HepG2 (cell line): ENCODE data around the gene GCLM. TPM values are rescaled to one million over a fixed set of nuclear protein-coding genes. Genes with fewer than 3 reads are reported as not detected.

Experiments
- CENPX ChIP-seq: sonication (generic); formaldehyde crosslinking; IDR thresholded peaks from 2 replicates; pipeline ENCODE4 v1.9.0; 2021; ENCODE audit warnings: mild to moderate bottlenecking, missing genetic modification reagents, moderate library complexity
- DNMT3B ChIP-seq: conservative IDR thresholded peaks from 2 replicates; pipeline ENCODE4 v1.6.1; 2016; ENCODE audit warnings: missing biosample characterization, control low read depth
- HDAC6 ChIP-seq: fragments of 200-600 bp; sonication (generic); IDR thresholded peaks from 2 replicates; pipeline ENCODE4 v1.7.0; 2017; ENCODE audit warnings: mild to moderate bottlenecking, antibody characterized with exemption, low read length, low read depth
- HOXA3 ChIP-seq: sonication (generic); formaldehyde crosslinking; IDR thresholded peaks from 2 replicates; pipeline ENCODE4 v1.5.0; 2020; ENCODE audit warnings: missing genetic modification reagents
- KLF13 ChIP-seq: sonication (generic); formaldehyde crosslinking; IDR thresholded peaks from 2 replicates; pipeline ENCODE4 v1.4.0; 2020; ENCODE audit warnings: mild to moderate bottlenecking, missing genetic modification reagents
- KMT2B ChIP-seq: IDR thresholded peaks from 2 replicates; pipeline ENCODE4 v1.6.1; 2016; ENCODE audit warnings: missing genetic modification reagents, missing compliant biosample characterization
- MBD4 ChIP-seq: IDR thresholded peaks from 2 replicates; pipeline ENCODE4 v1.6.1; 2012; ENCODE audit warnings: low read length, inconsistent platforms, borderline replicate concordance
- NR2F6 ChIP-seq, 2 experiments: IDR thresholded peaks; 2 replicates each; pipeline ENCODE4 v1.6.1; 2016; ENCODE audit warnings: antibody characterized with exemption in 1 of 2, mild to moderate bottlenecking in 1 of 2
- POLR2AphosphoS5 ChIP-seq: IDR thresholded peaks from 2 replicates; pipeline ENCODE4 v1.6.1; 2012; ENCODE audit warnings: low read depth, low read length
- RFX1 ChIP-seq: fragments of 450-650 bp; IDR thresholded peaks from 2 replicates; pipeline ENCODE4 v1.6.1; 2017
- SETDB1 ChIP-seq: sonication (generic); formaldehyde crosslinking; IDR thresholded peaks from 2 replicates; pipeline ENCODE4 v1.5.1; 2020; ENCODE audit warnings: missing genetic modification reagents, mild to moderate bottlenecking, borderline replicate concordance
- SOX6 ChIP-seq, 2 experiments: fragments of 450-650 bp in 1 of 2; sonication (generic) in 1 of 2; formaldehyde crosslinking in 1 of 2; IDR thresholded peaks; 2 replicates each; pipeline versions ENCODE4 v1.4.0 to v1.6.1; 2017 to 2020; ENCODE audit warnings: antibody characterized with exemption in 1 of 2, mild to moderate bottlenecking in 1 of 2, missing genetic modification reagents in 1 of 2
- ZBTB39 ChIP-seq: sonication (generic); formaldehyde crosslinking; IDR thresholded peaks from 2 replicates; pipeline ENCODE4 v1.5.0; 2020; ENCODE audit warnings: missing genetic modification reagents
- ZFP36L1 ChIP-seq: sonication (generic); formaldehyde crosslinking; IDR thresholded peaks from 2 replicates; pipeline ENCODE4 v1.8.0; 2022; ENCODE audit warnings: mild to moderate bottlenecking, missing genetic modification reagents, moderate library complexity
- ZNF230 ChIP-seq: sonication (generic); formaldehyde crosslinking; IDR thresholded peaks from 2 replicates; pipeline ENCODE4 v1.4.0; 2020; ENCODE audit warnings: mild to moderate bottlenecking, missing genetic modification reagents
- ZNF317 ChIP-seq: sonication (generic); formaldehyde crosslinking; IDR thresholded peaks from 2 replicates; pipeline ENCODE4 v1.5.0; 2020; ENCODE audit warnings: mild to moderate bottlenecking, missing genetic modification reagents
- ZNF574 ChIP-seq: sonication (generic); formaldehyde crosslinking; IDR thresholded peaks from 2 replicates; pipeline ENCODE4 v1.4.0; 2020; ENCODE audit warnings: missing genetic modification reagents
- ZNF652 ChIP-seq: IDR thresholded peaks from 2 replicates; pipeline ENCODE4 v1.6.1; 2016; ENCODE audit warnings: low read depth, borderline replicate concordance
- ZNF678 ChIP-seq: sonication (generic); formaldehyde crosslinking; IDR thresholded peaks from 2 replicates; pipeline ENCODE4 v1.4.0; 2020; ENCODE audit warnings: mild to moderate bottlenecking, missing genetic modification reagents
- ZNF879 ChIP-seq: sonication (generic); formaldehyde crosslinking; IDR thresholded peaks from 2 replicates; pipeline ENCODE4 v1.8.1; 2023; ENCODE audit warnings: missing genetic modification reagents
- polyA plus RNA-seq, 8 experiments: library from polyadenylated mRNA; depleted of rRNA in 3 of 8; stranded (reverse) in 7 of 8; unstranded in 1 of 8; fragments of >200 nt; fragmentation: Illumina TruSeq in 4 of 8; extraction: Trizol in 4 of 8; gene quantifications; 2 replicates each; pipeline versions ENCODE4 v1.2.1 to v1.2.3, GENCODE V29; 2011 to 2016; ENCODE audit warnings: low read depth in 4 of 8, missing spikeins in 1 of 8, mixed read lengths in 1 of 8; ENCODE audit not compliant: insufficient read depth in 1 of 8
- total RNA-seq, 5 experiments: library from RNA; depleted of rRNA; stranded (reverse); fragments of >200 nt; fragmentation: Illumina TruSeq; extraction: Trizol; gene quantifications; 2 replicates each; pipeline ENCODE4 v1.2.3, GENCODE V29; 2016; ENCODE audit warnings: low read depth in 1 of 5
- TF ChIP-seq, protein P1 (sequence below): sonication (generic); formaldehyde crosslinking; IDR thresholded peaks from 2 replicates; pipeline ENCODE4 v1.5.0; 2020; ENCODE audit warnings: missing genetic modification reagents
- TF ChIP-seq, protein P2 (sequence below): sonication (generic); formaldehyde crosslinking; IDR thresholded peaks from 2 replicates; pipeline ENCODE4; 2020; ENCODE audit warnings: missing genetic modification reagents, mild to moderate bottlenecking, borderline replicate concordance

Gene GCLM
- total and polyA plus RNA-seq, 2 of the 13 experiments (the other 11 are each of a cell fraction or from before 2014, with no cell fraction given) = 8.7 to 29.9 TPM

GRCh38 chr1:93878889-93879586, 30.2 kb downstream of the GCLM start, which contains the start of gene DNTTIP2 (continued):
- TF ChIP-seq MBD4 = no peak
- no peak for TF ChIP-seq HDAC6
- peak; percentile 94 for TF ChIP-seq ZNF574 (CRISPR knock-in tag)
- TF ChIP-seq DNMT3B (CRISPR knock-in tag) = 0 out of 2 replicates have a peak, but pooled peaks have one; percentile 37
- TF ChIP-seq RFX1 = no peak
- TF ChIP-seq ZNF652 (CRISPR knock-in tag) = no peak
- 0 out of 2 replicates have a peak, but pooled peaks have one; percentile 11 for TF ChIP-seq NR2F6 (IDR thresholded peaks at IDR 0.05)
- peak; percentile 64; the same call in 1 of the 2 replicates for TF ChIP-seq NR2F6 (CRISPR knock-in tag; IDR thresholded peaks at IDR 0.05)
- TF ChIP-seq ZNF317 (CRISPR knock-in tag) = no peak
- no peak for TF ChIP-seq ZBTB39 (CRISPR knock-in tag)
- peak; percentile 98; the same call in 1 of the 2 replicates for TF ChIP-seq KMT2B (CRISPR knock-in tag)
- no peak for TF ChIP-seq SETDB1 (CRISPR knock-in tag)
- TF ChIP-seq ZNF879 (CRISPR knock-in tag) = peak; percentile 85; the same call in 1 of the 2 replicates
- TF ChIP-seq, protein P1, sequence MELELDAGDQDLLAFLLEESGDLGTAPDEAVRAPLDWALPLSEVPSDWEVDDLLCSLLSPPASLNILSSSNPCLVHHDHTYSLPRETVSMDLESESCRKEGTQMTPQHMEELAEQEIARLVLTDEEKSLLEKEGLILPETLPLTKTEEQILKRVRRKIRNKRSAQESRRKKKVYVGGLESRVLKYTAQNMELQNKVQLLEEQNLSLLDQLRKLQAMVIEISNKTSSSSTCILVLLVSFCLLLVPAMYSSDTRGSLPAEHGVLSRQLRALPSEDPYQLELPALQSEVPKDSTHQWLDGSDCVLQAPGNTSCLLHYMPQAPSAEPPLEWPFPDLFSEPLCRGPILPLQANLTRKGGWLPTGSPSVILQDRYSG (CRISPR knock-in tag) = 0 out of 2 replicates have a peak, but pooled peaks have one; percentile 66
- peak; percentile 99 for TF ChIP-seq POLR2AphosphoS5
- TF ChIP-seq ZFP36L1 (CRISPR knock-in tag) = no peak; the same call in 1 of the 2 replicates
- no peak for TF ChIP-seq CENPX
- no peak for TF ChIP-seq KLF13 (CRISPR knock-in tag)
- TF ChIP-seq ZNF678 (CRISPR knock-in tag) = 0 out of 2 replicates have a peak, but pooled peaks have one; percentile 34
- no peak for TF ChIP-seq ZNF230 (CRISPR knock-in tag)
- TF ChIP-seq, protein P2, sequence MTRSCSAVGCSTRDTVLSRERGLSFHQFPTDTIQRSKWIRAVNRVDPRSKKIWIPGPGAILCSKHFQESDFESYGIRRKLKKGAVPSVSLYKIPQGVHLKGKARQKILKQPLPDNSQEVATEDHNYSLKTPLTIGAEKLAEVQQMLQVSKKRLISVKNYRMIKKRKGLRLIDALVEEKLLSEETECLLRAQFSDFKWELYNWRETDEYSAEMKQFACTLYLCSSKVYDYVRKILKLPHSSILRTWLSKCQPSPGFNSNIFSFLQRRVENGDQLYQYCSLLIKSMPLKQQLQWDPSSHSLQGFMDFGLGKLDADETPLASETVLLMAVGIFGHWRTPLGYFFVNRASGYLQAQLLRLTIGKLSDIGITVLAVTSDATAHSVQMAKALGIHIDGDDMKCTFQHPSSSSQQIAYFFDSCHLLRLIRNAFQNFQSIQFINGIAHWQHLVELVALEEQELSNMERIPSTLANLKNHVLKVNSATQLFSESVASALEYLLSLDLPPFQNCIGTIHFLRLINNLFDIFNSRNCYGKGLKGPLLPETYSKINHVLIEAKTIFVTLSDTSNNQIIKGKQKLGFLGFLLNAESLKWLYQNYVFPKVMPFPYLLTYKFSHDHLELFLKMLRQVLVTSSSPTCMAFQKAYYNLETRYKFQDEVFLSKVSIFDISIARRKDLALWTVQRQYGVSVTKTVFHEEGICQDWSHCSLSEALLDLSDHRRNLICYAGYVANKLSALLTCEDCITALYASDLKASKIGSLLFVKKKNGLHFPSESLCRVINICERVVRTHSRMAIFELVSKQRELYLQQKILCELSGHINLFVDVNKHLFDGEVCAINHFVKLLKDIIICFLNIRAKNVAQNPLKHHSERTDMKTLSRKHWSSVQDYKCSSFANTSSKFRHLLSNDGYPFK (CRISPR knock-in tag) = peak; percentile 91; the same call in 1 of the 2 replicates
- no peak for TF ChIP-seq SOX6 (IDR thresholded peaks at IDR 0.05)
- TF ChIP-seq SOX6 (CRISPR knock-in tag; IDR thresholded peaks at IDR 0.05) = peak; percentile 66
- peak; percentile 99 for TF ChIP-seq HOXA3 (CRISPR knock-in tag)
